Panc1 (cell line): Measurements from ENCODE around the gene MOB1B. TPM values are rescaled to one million over a fixed set of nuclear protein-coding genes. Genes with fewer than 3 reads are reported as not detected.

Experiments used
- total RNA-seq: library from RNA; stranded (reverse); gene quantifications from one replicate; pipeline ENCODE4 v1.2.1, GENCODE V29; 2021; ENCODE audit not compliant: unreplicated experiment

The MOB1B gene
- total RNA-seq, 1 experiment from 2014 or later, result 20.1 TPM

Other genes starting within 250 kb of the MOB1B start
- 0.36 TPM for gene JCHAIN, start 235.9 kb upstream of the MOB1B start, total RNA-seq
- gene UTP3, start 213.8 kb upstream of the MOB1B start, total RNA-seq, result 20.6 TPM
- 29.6 TPM for gene RUFY3, start 180.4 kb upstream of the MOB1B start, total RNA-seq
- gene GRSF1, start 62.5 kb upstream of the MOB1B start, total RNA-seq, result 59.9 TPM
- gene DCK, start 91.3 kb downstream of the MOB1B start, total RNA-seq, result 17.6 TPM